CD4-positive, alpha-beta T cell treated with Interleukin-17A for 4 hours (primary cell): Measurements from ENCODE around the gene ARHGAP31.
"Not testable (repeated sequence)": the region's sequence is repeated elsewhere in the genome, so short reads cannot be mapped to it uniquely, and the experiment has no call there.

Source experiments
- DNase-seq: peaks from one replicate; pipeline ENCODE4 v3.0.0-alpha.2; 2020; ENCODE audit warnings: mixed read lengths

ARHGAP31 gene

DNA sequence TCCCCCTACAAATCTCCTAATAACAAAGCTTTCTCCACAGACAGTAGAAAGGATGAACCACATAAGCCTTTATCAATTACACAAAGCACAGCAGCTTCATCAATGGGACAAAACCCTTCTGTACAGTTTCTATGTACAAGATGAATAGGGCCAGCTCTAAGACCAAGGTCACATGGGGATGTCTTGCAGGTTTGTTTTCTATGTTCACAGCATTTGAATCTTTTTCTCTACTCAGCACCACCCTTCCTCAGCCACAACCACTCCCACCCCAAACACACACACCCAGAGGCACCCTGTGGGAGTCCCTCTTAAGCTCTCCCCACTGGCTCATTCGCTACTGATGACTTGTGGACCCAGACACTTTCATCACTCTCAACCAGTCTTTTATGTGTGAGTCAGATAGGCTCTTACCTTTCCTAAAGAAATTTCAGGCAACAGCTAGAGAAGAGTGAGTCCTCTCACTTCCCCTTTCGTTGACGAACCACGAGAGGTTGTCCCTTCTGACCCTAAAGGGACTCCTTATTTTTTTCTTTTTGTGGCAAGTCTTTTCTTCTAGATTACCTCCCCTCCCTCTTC, 57.9 kb downstream of the ARHGAP31 start:
- DNase-seq: peak; percentile 69

DNA sequence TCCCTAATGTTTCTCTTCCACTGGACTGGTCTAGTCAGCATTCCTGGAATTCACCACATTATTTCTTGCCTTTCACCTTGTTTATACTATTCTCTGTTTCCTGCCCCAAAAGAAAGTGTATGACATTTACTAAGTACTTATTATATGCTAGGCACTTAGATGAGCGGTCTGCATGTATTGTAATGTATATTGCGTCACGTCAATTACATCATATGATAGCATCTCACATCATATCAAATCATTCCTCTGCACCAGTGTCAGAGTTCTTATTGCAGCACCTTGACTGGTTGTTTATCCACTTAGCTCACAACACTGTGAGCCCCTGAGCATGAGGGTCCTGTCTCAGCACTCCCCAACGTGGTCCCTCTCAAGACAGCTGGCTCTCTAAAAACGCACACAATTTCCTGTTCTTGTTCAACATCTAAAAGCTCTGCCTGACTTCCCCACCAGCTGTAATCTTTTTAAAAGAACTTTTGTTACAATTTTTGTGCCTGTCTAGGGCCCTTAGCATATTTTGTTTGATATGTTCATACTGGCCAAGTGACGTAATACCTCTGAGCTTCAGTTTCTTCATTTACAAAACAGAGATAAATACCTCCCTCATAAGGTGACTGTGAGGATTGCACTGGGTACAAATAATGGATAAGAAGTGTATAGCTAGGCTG, 58.8 kb downstream of the ARHGAP31 start:
- peak; percentile 14 for DNase-seq

DNA sequence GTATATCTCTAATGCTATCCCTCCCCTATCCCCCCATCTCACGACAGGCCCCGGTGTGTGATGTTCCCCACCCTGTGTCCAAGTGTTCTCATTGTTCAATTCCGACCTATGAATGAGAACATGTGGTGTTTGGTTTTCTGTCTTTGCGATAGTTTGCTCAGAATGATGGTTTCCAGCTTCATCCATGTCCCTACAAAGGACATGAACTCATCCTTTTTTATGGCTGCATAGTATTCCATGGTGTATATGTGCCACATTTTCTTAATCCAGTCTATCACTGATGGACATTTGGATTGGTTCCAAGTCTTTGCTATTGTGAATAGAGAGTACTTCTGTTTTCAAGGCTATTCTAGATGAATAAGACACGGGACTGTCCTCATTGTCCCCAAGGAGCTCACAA, 61.4 kb downstream of the ARHGAP31 start:
- DNase-seq: not testable (repeated sequence)

DNA sequence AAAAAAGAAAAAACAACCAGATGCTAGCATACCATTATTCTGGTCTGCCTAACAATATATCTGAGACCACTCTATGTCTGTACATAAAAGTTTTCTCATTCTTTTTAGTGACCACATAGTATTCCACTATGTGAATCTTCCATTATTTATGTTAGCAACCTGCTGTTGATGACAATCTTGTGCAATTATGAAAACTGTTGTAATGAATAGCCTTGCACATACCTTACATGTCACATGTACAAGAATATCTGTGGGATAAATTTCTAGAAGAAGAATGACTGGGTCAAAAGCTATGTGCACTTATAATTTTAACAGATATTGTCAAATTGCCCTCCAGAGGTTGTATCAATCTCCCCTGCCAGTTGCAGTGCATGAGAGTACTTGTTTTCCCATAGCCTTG, 62.5 kb downstream of the ARHGAP31 start:
- DNase-seq: no peak

DNA sequence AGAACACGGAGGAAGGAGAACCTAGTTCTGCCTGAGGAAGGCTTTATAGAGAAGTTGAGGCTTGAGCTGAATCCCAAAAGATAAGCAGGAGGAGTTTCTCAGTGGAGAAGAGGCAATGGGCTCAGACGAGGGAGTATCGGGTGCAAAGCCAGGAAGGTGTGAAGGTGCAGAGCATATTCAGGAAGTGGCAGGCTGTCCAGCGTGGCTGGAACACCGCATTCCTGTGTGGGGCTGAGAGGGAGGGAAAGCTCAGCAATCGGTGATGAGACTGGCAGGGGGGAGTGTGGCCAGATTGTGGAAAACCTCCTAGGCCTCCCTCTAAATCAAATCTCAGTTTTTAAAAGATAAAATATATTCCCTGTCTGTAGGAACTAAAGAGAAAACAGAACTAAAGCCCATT, 63.0 kb downstream of the ARHGAP31 start:
- no peak for DNase-seq

DNA sequence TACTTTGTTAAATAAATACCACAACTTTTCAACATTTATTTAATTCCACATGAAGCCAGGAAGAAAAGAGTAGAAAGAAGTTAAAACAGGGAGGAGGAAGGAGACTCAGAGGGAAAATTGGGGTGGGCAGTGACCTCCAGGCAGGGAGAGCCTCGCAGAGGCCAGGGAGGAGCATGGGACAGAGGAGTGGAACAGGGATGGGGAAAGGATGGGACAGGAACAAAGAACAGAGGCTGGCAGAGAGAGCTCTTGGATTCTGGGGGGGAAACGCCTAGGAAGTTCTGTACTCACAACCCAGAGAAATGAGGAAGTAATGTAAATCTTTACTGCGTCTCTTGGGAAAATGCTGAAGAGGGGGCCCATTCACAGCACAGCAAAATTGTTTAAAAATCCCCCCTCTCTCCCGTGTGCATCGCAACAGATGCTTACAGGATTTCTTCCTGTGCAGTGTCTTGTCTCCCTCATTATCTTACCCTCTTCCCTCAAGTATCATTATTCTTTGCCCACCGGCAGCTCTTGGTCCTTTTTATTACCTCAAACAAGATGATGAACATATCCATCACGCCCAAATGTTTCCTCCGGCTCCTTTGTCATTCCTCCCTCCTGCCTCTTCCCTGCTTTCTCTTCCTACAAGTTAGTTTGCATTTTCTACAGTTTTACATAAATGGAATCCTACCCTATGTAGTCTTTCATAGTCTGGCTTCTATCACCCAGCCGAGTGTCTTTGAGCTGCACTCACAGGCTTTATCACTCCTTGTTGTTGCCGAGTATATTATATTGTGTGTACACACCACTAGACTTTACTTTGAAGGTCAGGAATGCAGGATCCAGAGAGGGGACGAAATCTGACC, 65.5 kb downstream of the ARHGAP31 start:
- DNase-seq: no peak

DNA sequence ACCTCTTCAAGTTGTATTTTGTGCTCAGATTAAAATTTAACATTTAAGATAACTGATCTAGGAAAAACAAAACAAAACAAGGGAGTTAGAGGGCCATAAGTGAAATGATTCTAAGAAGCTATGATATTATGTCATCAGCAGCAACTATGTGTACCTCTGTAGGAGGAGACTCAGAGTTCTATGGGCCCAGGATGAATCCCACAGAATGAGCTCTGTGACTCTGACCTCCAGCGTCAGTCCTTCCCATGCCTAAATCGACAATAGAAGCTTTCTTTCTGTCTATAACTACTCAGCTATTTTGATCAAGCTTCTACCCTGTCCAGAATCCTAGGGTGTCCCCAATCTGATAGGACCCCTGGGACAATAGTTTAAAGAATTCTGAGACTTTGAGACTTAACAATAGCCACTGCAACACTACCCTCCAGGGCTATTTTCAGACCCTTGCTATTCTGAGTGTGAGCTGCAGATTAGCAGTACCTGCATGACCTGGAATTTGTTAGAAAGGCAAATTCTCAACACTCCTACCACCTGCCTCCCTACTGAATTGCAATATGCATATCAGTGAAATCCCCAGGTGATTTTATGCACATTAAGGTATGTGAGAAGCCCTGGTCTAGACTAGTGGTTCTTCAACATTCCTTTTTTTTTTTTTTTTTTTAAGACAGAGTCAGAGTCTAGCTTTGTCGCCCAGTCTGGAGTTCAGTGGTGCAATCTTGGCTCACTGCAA, 66.7 kb downstream of the ARHGAP31 start:
- DNase-seq: no peak

DNA sequence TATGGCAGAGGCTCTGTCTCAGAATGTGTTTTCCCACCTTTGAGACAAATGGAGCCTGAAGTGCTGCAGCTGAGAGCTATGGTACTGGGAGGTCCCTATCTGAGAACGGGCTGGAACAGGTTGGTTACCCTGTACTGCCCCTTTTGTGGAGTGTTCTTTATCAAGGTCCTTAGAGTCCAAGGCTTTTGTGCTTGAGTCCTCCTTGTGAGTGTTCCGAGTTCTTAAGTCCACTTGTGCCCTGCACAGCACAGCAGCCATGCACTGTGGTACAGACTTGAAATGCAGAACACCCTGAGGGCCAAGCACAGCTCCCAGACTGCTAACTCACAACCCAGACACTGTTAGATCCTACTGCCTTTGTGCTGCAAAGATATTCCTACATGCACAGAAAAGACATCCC, 67.8 kb downstream of the ARHGAP31 start:
- DNase-seq: no peak

DNA sequence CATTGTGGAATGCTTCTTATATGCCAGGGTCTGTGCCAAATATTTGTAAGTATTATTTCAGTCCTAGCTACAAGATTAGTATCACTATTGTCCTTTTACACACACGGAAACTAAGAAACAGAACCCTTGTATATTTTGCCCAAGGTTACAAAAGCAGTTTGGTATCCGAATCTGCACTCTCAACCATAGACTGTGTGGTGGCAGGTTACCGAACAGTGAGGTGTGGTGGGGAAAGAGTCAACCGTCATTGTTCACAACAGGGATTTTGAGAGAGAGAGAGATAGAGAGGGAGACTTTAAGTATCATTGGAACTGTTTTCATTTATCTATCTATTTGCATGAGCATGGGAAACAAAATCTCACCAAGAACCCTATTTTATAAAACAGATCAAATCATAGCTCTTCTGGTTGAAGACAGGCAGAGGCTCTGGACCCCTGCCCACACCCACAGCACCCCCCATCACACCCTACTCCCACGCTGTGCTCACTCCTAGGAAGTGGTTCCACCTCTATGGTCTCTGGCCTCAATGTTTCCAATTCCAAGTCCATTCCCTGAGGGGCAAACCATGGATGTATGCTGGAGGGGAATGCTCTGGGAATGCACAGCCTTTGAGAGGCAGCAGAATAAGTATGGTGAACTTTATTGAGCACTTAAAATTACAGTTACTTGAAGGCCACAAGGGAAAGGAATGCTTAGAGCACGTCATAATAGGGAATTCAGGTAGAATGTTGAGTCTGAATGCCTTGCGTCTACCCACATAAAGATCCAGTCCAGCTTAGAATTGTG, 69.0 kb downstream of the ARHGAP31 start:
- DNase-seq: no peak

DNA sequence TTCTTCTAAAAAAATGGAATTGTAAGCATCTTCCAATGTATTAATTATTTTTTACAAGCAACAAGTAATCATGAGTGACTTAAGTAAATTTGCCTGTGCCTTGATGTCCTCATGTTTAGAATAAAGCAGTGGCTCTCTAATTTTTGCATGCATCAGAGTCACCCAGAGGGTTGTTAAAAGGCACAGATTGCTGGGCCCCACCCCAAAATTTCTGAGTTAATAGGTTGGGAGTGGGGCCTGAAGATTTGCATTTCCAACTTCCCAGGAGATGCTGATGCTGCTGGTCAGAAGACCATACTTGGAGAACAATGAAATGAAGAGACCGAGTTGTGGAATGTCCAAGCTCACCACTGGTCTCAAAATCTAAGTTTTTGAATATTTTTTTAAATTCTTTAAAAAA, 70.2 kb downstream of the ARHGAP31 start:
- DNase-seq: no peak

DNA sequence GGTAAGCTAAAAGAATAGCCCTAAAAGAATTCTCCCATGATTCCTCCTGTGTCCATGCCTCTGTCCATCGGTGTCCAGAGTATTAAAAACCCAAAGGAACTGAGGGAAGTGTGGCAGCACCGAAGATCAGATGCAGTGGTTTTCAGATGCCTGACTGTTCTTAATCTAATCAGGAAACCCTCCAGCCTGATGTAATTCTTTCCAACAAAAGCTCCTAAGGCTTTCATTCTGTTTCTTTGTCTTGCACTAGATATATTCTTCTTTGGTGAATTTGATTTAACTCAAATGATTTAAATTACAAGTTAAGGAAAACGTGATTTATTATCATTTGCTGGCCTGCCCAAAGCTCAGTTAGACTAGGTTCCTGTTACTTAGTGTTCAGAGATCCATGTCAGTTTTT, 71.2 kb downstream of the ARHGAP31 start:
- no peak for DNase-seq

DNA sequence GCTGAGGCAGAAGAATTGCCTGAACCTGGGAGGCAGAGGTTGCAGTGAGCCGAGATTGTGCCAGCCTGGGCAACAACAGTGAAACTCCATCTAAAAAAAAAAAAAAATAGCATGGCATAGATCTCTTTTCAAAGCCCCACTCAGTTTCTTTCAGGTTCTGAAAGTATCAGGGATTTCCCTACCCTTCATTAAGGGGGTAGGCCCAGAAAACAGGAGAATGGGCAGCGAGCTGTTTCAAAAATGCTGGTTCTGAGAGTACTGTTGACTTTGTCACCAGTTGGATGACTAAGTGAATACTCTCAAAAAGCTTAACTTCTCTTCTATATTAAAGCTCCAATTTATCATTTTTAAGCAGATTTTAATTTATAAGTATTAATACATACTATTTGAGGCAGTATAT, 72.8 kb downstream of the ARHGAP31 start:
- DNase-seq: no peak

DNA sequence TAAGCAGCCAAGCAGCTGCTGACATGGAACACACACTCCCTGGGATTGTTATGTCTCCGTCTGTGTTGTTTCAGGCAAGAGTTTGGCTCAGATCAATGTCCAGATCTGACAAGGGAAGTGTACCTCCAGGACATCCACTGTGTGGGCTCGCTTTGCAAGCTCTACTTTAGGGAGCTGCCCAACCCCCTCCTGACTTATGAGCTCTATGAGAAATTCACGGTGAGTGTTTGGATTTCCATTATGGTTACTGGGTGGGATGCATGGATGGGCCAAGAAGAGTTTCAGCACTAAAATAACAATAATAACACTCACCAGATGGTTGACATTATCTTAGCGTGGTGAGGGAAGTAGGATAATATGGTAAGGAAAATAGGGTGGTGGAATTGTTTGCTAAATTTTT, 74.1 kb downstream of the ARHGAP31 start:
- no peak for DNase-seq

DNA sequence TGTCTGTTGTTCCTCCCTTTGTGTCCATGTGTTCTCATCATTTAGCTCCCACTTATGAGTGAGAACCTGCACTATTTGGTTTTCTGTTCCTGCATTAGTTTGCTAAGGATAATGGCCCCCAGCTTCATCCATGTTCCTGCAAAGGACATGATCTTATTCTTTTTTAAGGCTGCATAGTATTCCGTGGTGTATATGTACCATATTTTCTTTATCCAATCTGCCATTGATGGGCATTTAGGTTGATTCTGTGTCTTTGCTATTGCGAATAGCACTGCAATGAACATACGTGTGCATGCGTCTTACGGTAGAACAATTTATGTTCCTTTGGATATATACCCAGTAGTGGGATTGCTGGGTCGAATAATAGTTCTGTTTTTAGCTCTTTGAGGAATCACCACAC, 77.6 kb downstream of the ARHGAP31 start:
- not testable (repeated sequence) for DNase-seq

DNA sequence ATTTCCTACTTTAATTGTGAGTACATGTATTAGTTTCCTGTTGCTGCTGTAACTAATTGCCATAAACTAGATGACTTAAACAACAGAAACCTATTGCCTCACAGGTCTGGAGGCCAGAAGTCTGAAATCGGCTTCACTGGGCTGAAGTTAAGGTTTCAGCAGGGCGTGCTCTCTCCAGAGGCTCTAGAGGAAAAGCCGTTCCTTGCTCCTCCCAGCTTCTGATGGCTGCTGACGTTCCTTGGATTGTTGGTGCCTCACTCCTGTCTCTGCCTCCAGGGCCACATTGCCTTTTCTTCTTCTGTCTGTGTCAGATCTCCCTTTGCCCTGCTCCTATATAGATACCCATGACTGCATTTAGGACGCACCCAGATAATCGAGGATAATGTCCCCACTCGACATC, 80.9 kb downstream of the ARHGAP31 start:
- no peak for DNase-seq

DNA sequence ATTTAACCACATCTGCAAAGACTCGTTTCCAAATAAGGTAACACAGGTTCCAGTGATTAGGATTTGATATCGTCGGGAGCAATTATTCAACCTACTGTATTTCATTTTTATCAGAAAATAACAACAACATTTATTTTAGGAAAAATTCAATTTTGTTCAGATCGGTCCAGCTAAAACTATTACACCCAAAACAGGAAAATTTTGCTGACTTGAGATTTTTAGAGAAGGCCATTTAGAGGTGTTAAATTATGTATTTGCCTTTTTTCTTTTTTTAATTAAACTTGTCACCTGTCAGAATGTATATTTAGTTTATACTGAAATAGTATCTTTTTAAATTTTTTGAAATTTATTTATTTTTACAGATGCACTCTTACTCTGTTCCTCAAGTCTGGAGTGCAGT, 81.3 kb downstream of the ARHGAP31 start:
- DNase-seq: no peak

DNA sequence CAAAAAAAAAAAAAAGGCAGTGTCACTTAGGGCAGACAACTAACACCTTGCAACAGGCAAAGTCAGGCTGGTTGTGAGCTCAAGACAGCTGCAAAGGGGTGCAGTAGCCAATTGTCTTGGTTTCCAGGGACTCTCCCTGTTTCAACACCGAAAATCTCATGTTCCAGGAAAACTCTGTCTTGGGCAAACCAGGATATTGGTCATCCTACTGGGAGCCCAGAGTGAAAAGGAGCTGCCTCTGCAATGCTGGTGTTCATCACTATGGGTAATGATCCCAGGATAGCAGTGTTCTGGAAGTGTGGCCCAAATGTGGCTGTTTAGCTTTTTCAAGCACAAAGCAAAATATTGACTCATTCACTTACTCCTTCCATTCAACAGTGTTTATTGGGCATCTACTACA, 82.6 kb downstream of the ARHGAP31 start:
- no peak for DNase-seq

DNA sequence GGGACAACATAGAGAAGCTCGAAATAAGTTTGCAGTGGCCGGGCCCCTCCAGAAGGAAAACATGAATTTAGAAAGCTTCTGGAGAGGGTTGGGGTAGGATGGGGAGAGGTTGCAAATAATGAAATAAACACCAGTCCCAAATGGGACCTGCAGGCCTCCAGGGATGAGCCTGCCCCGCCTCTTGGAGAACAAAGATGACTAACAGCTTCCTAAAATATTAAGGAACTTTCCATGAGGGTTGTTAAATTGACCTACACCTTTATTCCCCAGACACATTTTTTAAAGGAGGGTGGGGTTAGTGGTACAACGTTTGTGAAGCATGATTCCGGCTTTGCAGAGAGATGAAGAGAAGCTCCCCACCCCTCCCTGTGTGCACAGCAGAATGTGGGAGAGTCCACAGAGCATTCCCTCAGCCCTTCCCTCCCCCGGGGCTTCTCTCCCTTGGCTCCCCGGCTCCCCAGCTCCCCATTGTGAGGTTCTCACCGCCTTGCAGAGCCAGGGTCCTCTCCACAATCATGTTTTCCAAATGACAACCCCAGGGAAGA, 84.1 kb downstream of the ARHGAP31 start:
- no peak for DNase-seq

DNA sequence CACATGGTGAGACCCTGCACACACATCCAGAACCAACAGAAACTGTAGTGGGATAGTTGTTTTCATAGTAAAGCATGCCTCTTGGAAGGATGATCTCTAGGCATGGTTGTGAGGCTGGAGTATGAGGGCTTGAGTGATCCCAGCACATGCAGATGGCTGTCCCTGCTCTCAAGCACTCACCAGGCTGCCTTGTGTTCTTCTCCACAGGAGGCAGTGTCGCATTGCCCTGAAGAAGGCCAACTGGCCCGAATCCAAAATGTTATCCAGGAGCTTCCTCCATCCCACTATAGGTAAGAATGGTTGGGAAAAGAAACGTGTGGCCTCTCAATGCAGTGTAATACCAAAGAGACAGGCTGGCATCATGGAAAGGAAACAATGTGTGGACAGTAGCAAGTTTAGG, 86.5 kb downstream of the ARHGAP31 start:
- no peak for DNase-seq

DNA sequence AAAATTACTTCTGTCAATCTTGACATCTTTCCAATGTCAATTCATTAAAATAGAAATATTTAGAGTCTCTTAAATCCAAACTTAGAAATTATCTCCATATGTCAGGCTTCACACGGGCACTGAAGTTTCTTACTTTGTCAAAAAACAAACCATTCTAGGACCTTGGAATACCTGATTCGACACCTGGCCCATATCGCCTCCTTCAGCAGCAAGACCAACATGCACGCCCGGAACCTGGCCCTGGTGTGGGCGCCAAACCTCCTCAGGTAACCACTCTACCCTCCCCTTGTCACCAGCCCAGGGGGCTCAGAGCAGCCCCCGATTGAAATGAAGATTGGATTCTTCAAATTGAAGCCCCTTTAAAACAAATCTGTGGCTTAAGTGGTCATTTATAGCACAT, 88.0 kb downstream of the ARHGAP31 start:
- DNase-seq: no peak

DNA sequence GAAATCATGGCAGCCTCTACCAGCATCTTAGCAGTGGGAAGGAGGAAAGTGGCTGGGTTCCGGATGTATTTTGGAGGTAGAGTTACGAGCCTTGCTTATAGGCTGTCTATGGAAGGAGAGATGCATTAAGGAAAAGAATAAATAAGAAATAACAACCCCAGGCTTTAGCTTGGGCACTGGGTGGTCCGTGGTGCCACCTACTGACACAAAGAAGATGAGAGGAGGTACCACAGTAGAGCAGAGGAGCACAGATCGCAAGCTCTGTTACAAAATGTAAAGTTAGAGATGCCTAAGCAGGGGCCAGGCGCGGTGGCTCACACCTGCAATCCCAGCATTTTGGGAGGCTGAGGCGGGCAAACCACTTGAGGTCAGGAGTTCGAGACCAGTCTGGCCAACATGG, 94.4 kb downstream of the ARHGAP31 start:
- no peak for DNase-seq

DNA sequence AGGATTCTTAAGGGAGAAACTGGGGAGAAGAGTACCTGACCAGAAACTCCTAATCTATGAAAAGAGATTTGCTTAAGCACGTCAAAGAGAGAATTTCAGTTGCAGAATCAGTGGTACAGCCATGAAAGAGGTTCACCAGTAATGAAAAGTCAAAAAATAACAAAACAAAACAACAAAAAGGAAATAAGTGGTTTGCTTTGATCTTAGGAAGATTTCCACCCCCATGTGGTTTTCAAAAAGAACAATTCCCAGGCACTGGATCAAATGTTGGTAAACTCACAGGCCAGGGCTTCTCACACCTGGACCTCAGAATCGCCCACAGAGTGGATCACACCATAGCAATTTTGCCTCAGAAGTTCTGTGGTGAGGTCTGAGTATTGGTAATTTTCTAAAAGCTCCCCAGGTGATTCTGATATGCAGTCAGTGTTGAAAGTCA, 101.8 kb downstream of the ARHGAP31 start:
- DNase-seq: no peak
